H1 (cell line): ENCODE results near the gene HENMT1. TPM values are rescaled to one million over a fixed set of nuclear protein-coding genes. Genes with fewer than 3 reads are reported as not detected.
"Not testable (repeated sequence)": the region's sequence is repeated elsewhere in the genome, so short reads cannot be mapped to it uniquely, and the experiment has no call there.

Experiments
- CTCF ChIA-PET: fragments of 300-600 bp; sonication (Branson Sonifier 250); formaldehyde crosslinking; loops from one replicate; lab custom pipeline; 2021; ENCODE audit not compliant: partially characterized antibody; lab: Charles Lee
- POLR2A ChIA-PET: fragments of 300-600 bp; sonication (Branson Sonifier 250); formaldehyde crosslinking; loops from one replicate; lab custom pipeline; 2021; ENCODE audit warnings: inconsistent platforms; ENCODE audit not compliant: partially characterized antibody; lab: Charles Lee
- DNase-seq, 2 experiments: peaks; one replicate each; pipeline versions ENCODE4 v3.0.0 to v3.0.0-alpha.2; 2010 to 2022; ENCODE audit warnings: low spot score in 2 of 2, low read depth in 1 of 2, mixed read lengths in 1 of 2
- FAIRE-seq: peaks from 2 replicates; lab custom pipeline; 2011; peaks lifted over from hg19 to GRCh38; lab: Jason Lieb, UNC
- H2AFZ ChIP-seq: 2 replicates; pipeline ENCODE4 v1.8.1; 2012; ENCODE audit warnings: low read length, inconsistent platforms
- H2AK5ac ChIP-seq: 2 replicates; pipeline ENCODE4 v1.6.1; 2013; ENCODE audit warnings: low read depth, low read length
- H2BK120ac ChIP-seq: replicated peaks from 2 replicates; pipeline ENCODE3; 2013; ENCODE audit warnings: low read depth, low read length, inconsistent platforms
- H2BK12ac ChIP-seq: 2 replicates; pipeline ENCODE4 v1.6.1; 2013; ENCODE audit warnings: low read depth, low read length
- H2BK15ac ChIP-seq: 2 replicates; pipeline ENCODE4 v1.6.1; 2013; ENCODE audit warnings: low read length
- H2BK20ac ChIP-seq: 2 replicates; pipeline ENCODE4 v1.6.1; 2013; ENCODE audit warnings: low read length
- H2BK5ac ChIP-seq: 2 replicates; pipeline ENCODE4 v1.6.1; 2013; ENCODE audit warnings: low read depth, low read length
- H3K14ac ChIP-seq: 2 replicates; pipeline ENCODE4 v1.6.1; 2013; ENCODE audit warnings: inconsistent platforms; ENCODE audit not compliant: insufficient read length
- H3K18ac ChIP-seq: 2 replicates; pipeline ENCODE4 v1.6.1; 2013; ENCODE audit warnings: low read length; ENCODE audit errors: extremely low read depth
- H3K23ac ChIP-seq: 2 replicates; pipeline ENCODE4 v1.6.1; 2013; ENCODE audit warnings: inconsistent platforms; ENCODE audit not compliant: insufficient read length
- H3K23me2 ChIP-seq: 2 replicates; pipeline ENCODE4 v1.6.1; 2013; ENCODE audit warnings: low read depth, low read length
- H3K27ac ChIP-seq: 2 replicates; pipeline ENCODE4 v1.6.1; 2011; ENCODE audit warnings: low read depth, low read length, inconsistent platforms
- H3K27me3 ChIP-seq, 4 experiments: replicated peaks in 1 of 4; 1 replicate in 1 of 4; 2 replicates in 3 of 4; pipeline versions ENCODE4 v1.6.1 to v1.8.1; 2011 to 2013; ENCODE audit warnings: low read length in 3 of 4, mild to moderate bottlenecking in 3 of 4, inconsistent platforms in 2 of 4, mixed read lengths in 2 of 4, moderate library complexity in 1 of 4; ENCODE audit not compliant: control insufficient read depth in 3 of 4, insufficient read depth in 3 of 4; ENCODE audit errors: extremely low read depth in 1 of 4
- H3K36me3 ChIP-seq, 4 experiments: 2 replicates each; pipeline versions ENCODE4 v1.6.1 to v1.8.1; 2011 to 2013; ENCODE audit warnings: mild to moderate bottlenecking in 4 of 4, low read length in 3 of 4, moderate library complexity in 2 of 4, control low read depth in 1 of 4, inconsistent platforms in 1 of 4; ENCODE audit not compliant: insufficient read depth in 4 of 4, control insufficient read depth in 2 of 4
- H3K4ac ChIP-seq: replicated peaks from 2 replicates; pipeline ENCODE3; 2013; ENCODE audit warnings: low read length, low read depth, mixed read lengths, inconsistent platforms; ENCODE audit not compliant: insufficient read length
- H3K4me1 ChIP-seq, 4 experiments: replicated peaks in 1 of 4; 1 replicate in 1 of 4; 2 replicates in 3 of 4; pipeline versions ENCODE4 v1.6.1 to v1.8.1; 2011 to 2013; ENCODE audit warnings: low read length in 3 of 4, inconsistent platforms in 2 of 4, mixed read lengths in 1 of 4; ENCODE audit not compliant: insufficient read depth in 4 of 4, control insufficient read depth in 3 of 4
- H3K4me2 ChIP-seq, 2 experiments: 2 replicates each; pipeline versions ENCODE4 v1.6.1 to v1.8.1; 2011 to 2013; ENCODE audit warnings: low read depth in 2 of 2, low read length in 2 of 2, control low read depth in 1 of 2, inconsistent platforms in 1 of 2, mild to moderate bottlenecking in 1 of 2; ENCODE audit not compliant: insufficient read depth in 1 of 2
- H3K4me3 ChIP-seq, 4 experiments: fragments of 200-600, 300-600 bp in 1 of 4; sonication (generic), shearing (Covaris generic), sonication (Bioruptor Twin) in 1 of 4; 2 replicates each; pipeline versions ENCODE4 v1.5.1 to v1.8.1; 2011 to 2016; ENCODE audit warnings: low read length in 4 of 4, low read depth in 3 of 4, control low read depth in 2 of 4, inconsistent platforms in 2 of 4, mild to moderate bottlenecking in 2 of 4, mixed read lengths in 1 of 4, moderate library complexity in 1 of 4; ENCODE audit not compliant: insufficient read depth in 2 of 4; ENCODE audit errors: extremely low read depth in 1 of 4
- H3K56ac ChIP-seq: replicated peaks from 2 replicates; pipeline ENCODE3; 2013; ENCODE audit warnings: low read depth, mild to moderate bottlenecking, mixed read lengths, low read length, inconsistent platforms; ENCODE audit not compliant: insufficient read length
- H3K79me1 ChIP-seq: 2 replicates; pipeline ENCODE4 v1.6.1; 2013; ENCODE audit warnings: low read depth, low read length, control low read depth
- H3K79me2 ChIP-seq, 2 experiments: 2 replicates each; pipeline versions ENCODE4 v1.6.1 to v1.8.1; 2012 to 2013; ENCODE audit warnings: low read length in 2 of 2, mild to moderate bottlenecking in 2 of 2, inconsistent platforms in 1 of 2; ENCODE audit not compliant: insufficient read depth in 2 of 2, control insufficient read depth in 1 of 2
- H3K9ac ChIP-seq, 4 experiments: replicated peaks in 1 of 4; 1 replicate in 1 of 4; 2 replicates in 3 of 4; pipeline versions ENCODE4 v1.6.1 to v1.8.1; 2011 to 2013; ENCODE audit warnings: low read depth in 3 of 4, low read length in 3 of 4, control low read depth in 2 of 4, mild to moderate bottlenecking in 2 of 4, moderate library complexity in 2 of 4, inconsistent platforms in 1 of 4; ENCODE audit errors: extremely low read depth in 1 of 4
- H3K9me3 ChIP-seq, 2 experiments: 2 replicates each; pipeline versions ENCODE4 v1.6.1 to v1.8.1; 2012 to 2013; ENCODE audit warnings: mild to moderate bottlenecking in 2 of 2, moderate library complexity in 2 of 2, control low read depth in 1 of 2, inconsistent platforms in 1 of 2, low read depth in 1 of 2, low read length in 1 of 2, mixed read lengths in 1 of 2; ENCODE audit not compliant: insufficient read depth in 2 of 2
- H4K20me1 ChIP-seq, 2 experiments: replicated peaks in 1 of 2; 2 replicates each; pipeline versions ENCODE3 to v1.8.1; 2011 to 2013; ENCODE audit warnings: inconsistent platforms in 2 of 2, low read length in 2 of 2, mild to moderate bottlenecking in 1 of 2; ENCODE audit not compliant: insufficient read depth in 2 of 2, control insufficient read depth in 1 of 2
- H4K5ac ChIP-seq: 2 replicates; pipeline ENCODE4 v1.6.1; 2013; ENCODE audit warnings: low read length, low read depth, mixed read lengths, inconsistent platforms; ENCODE audit not compliant: insufficient read length
- H4K8ac ChIP-seq: 2 replicates; pipeline ENCODE4 v1.8.0; 2013; ENCODE audit warnings: mild to moderate bottlenecking, moderate library complexity, low read length, inconsistent platforms; ENCODE audit not compliant: insufficient read depth; ENCODE audit errors: extremely low read depth
- H4K91ac ChIP-seq: replicated peaks from 2 replicates; pipeline ENCODE3; 2013; ENCODE audit warnings: low read length, mixed read lengths, inconsistent platforms; ENCODE audit not compliant: insufficient read length
- WGBS, 2 experiments: shearing (Covaris generic) in 1 of 2; methylation state at CpG; one replicate each; pipeline versions ENCODE4 v1.1.6 to v1.1.7; 2013 to 2015; ENCODE audit warnings: low lambda C conversion rate in 2 of 2, mixed read lengths in 2 of 2, inconsistent platforms in 1 of 2, low coverage in 1 of 2, missing lambda C conversion rate in 1 of 2; ENCODE audit not compliant: insufficient replicate concordance in 2 of 2, insufficient coverage in 1 of 2, insufficient read length in 1 of 2; ENCODE audit errors: extremely low coverage in 1 of 2, missing lambda C conversion rate in 1 of 2; 5-methylcytosine and 5-hydroxymethylcytosine counted together
- polyA plus RNA-seq, 7 experiments: library from polyadenylated mRNA; depleted of rRNA in 3 of 7; stranded (reverse) in 5 of 7; unstranded in 2 of 7; fragments of >200 nt in 5 of 7; fragments of 200-250 nt in 2 of 7; gene quantifications; 1 replicate in 5 of 7; 2 replicates in 1 of 7; 4 replicates in 1 of 7; pipeline versions ENCODE4 v1.2.1 to v1.2.3, GENCODE V29; 2011 to 2013; ENCODE audit warnings: missing spikeins in 2 of 7, mixed read lengths in 2 of 7
- total RNA-seq: library from RNA; stranded (reverse); fragmentation: NEBNext Ultra II Directional; extraction: Animal tissue kit (Norgen Biotek cat#: 25700); gene quantifications from 2 replicates; pipeline ENCODE4 v1.2.1, GENCODE V29; 2021

The HENMT1 gene
- total and polyA plus RNA-seq, 2 of the 8 experiments (the other 6 are each of a cell fraction or from before 2014, with no cell fraction given), result 2.9 to 5.6 TPM

GRCh38 chr1:108667422-108667821 is 6.5 kb upstream of the HENMT1 start:
- not testable (repeated sequence) for H3K27me3 ChIP-seq, H3K36me3 ChIP-seq, H3K23me2 ChIP-seq, H3K14ac ChIP-seq, H3K79me2 ChIP-seq, H3K9me3 ChIP-seq, H4K91ac ChIP-seq, H3K18ac ChIP-seq, H3K4me2 ChIP-seq, H3K23ac ChIP-seq, H4K8ac ChIP-seq, H2BK12ac ChIP-seq, H2AFZ ChIP-seq, H3K4me1 ChIP-seq, H4K20me1 ChIP-seq, FAIRE-seq, H3K27ac ChIP-seq, H4K5ac ChIP-seq, H2BK20ac ChIP-seq, H2BK5ac ChIP-seq, H3K9ac ChIP-seq, H2AK5ac ChIP-seq, H3K4ac ChIP-seq, H3K79me1 ChIP-seq, DNase-seq, H3K56ac ChIP-seq, H2BK15ac ChIP-seq, H3K4me3 ChIP-seq, H2BK120ac ChIP-seq
- WGBS, 2 experiments, result 97% methylated on average over 9 of the region's 28 CpGs; no CpG with 5 or more reads in 1 of the 2 experiments
- POLR2A ChIA-PET, result interaction anchor here (1.4 kb wide), 1 partner anchor 24 kb away, joined by 3 read pairs; the partner anchor contains the start of gene PRPF38B
- CTCF ChIA-PET, result interaction anchor here (1.0 to 1.6 kb wide), 3 partner anchors 15 to 41 kb away, joined by 3 to 5 read pairs (median 4); no protein-coding TSS in a partner anchor
